H9 (cell line): Measurements from ENCODE around the gene MYT1. TPM values are rescaled to one million over a fixed set of nuclear protein-coding genes. Genes with fewer than 3 reads are reported as not detected.
A peak's percentile ranks its signal among the peaks of the same experiment; 100 is the strongest.

Source experiments
- DNase-seq: peaks from one replicate; pipeline ENCODE4 v3.0.0-alpha.2; 2017
- H2AFZ ChIP-seq: one replicate; pipeline ENCODE4 v1.6.1; 2013; ENCODE audit warnings: mild to moderate bottlenecking, low read length, control low read depth, moderate library complexity
- H2AK5ac ChIP-seq: 2 replicates; pipeline ENCODE4 v1.6.1; 2013; ENCODE audit warnings: low read length, control low read depth, mixed read lengths; ENCODE audit not compliant: insufficient read length
- H2BK120ac ChIP-seq: one replicate; pipeline ENCODE4 v1.6.1; 2013; ENCODE audit warnings: low read depth, mild to moderate bottlenecking, low read length, control low read depth, inconsistent platforms; ENCODE audit not compliant: poor library complexity, severe bottlenecking
- H2BK12ac ChIP-seq: 2 replicates; pipeline ENCODE4 v1.6.1; 2013; ENCODE audit warnings: low read length, control low read depth, mixed read lengths, low read depth; ENCODE audit not compliant: insufficient read length
- H2BK15ac ChIP-seq: 2 replicates; pipeline ENCODE4 v1.6.1; 2013; ENCODE audit warnings: low read depth, low read length, control low read depth
- H2BK20ac ChIP-seq: one replicate; pipeline ENCODE4 v1.6.1; 2013; ENCODE audit warnings: low read depth, mild to moderate bottlenecking, low read length, control low read depth, inconsistent platforms; ENCODE audit not compliant: poor library complexity, severe bottlenecking
- H2BK5ac ChIP-seq: 2 replicates; pipeline ENCODE4 v1.6.1; 2013; ENCODE audit warnings: low read length, control low read depth, mixed read lengths; ENCODE audit not compliant: insufficient read length
- H3K14ac ChIP-seq: 2 replicates; pipeline ENCODE4 v1.6.1; 2013; ENCODE audit warnings: low read length, control low read depth; ENCODE audit not compliant: insufficient read depth
- H3K18ac ChIP-seq: 2 replicates; pipeline ENCODE4 v1.6.1; 2013; ENCODE audit warnings: low read depth, mild to moderate bottlenecking, mixed read lengths, low read length, control low read depth; ENCODE audit not compliant: insufficient read length
- H3K23ac ChIP-seq: 2 replicates; pipeline ENCODE4 v1.6.1; 2013; ENCODE audit warnings: low read length, control low read depth, mixed read lengths, low read depth; ENCODE audit not compliant: insufficient read length
- H3K23me2 ChIP-seq: 2 replicates; pipeline ENCODE4 v1.6.1; 2013; ENCODE audit warnings: low read depth, mild to moderate bottlenecking, mixed read lengths, low read length, control low read depth; ENCODE audit not compliant: insufficient read length, poor library complexity, severe bottlenecking
- H3K27ac ChIP-seq: 2 replicates; pipeline ENCODE4 v1.5.1; 2013; ENCODE audit warnings: low read length, control low read depth, mixed read lengths, low read depth; ENCODE audit not compliant: insufficient read length
- H3K27me3 ChIP-seq: 2 replicates; pipeline ENCODE4 v1.6.1; 2013; ENCODE audit warnings: low read length, control low read depth, inconsistent platforms; ENCODE audit not compliant: insufficient read depth
- H3K4ac ChIP-seq: 2 replicates; pipeline ENCODE4 v1.6.1; 2013; ENCODE audit warnings: low read depth, mild to moderate bottlenecking, control low read depth, inconsistent platforms, low read length, moderate library complexity
- H3K4me1 ChIP-seq: 2 replicates; pipeline ENCODE4 v1.6.1; 2013; ENCODE audit warnings: low read length, control low read depth, inconsistent platforms; ENCODE audit not compliant: insufficient read depth
- H3K4me2 ChIP-seq: 2 replicates; pipeline ENCODE4 v1.6.1; 2013; ENCODE audit warnings: low read length, control low read depth, mixed read lengths; ENCODE audit not compliant: insufficient read length, insufficient read depth
- H3K56ac ChIP-seq: 2 replicates; pipeline ENCODE4 v1.6.1; 2013; ENCODE audit warnings: low read depth, mild to moderate bottlenecking, mixed read lengths, low read length, control low read depth; ENCODE audit not compliant: insufficient read length
- H3K79me1 ChIP-seq: 2 replicates; pipeline ENCODE4 v1.6.1; 2013; ENCODE audit warnings: low read depth, mild to moderate bottlenecking, moderate library complexity, low read length, control low read depth, inconsistent platforms; ENCODE audit not compliant: insufficient read depth, poor library complexity, severe bottlenecking
- H3K79me2 ChIP-seq: 2 replicates; pipeline ENCODE4 v1.6.1; 2013; ENCODE audit warnings: low read length, control low read depth, inconsistent platforms; ENCODE audit not compliant: insufficient read depth
- H3K9ac ChIP-seq: 2 replicates; pipeline ENCODE4 v1.6.1; 2013; ENCODE audit warnings: low read length, control low read depth, mixed read lengths; ENCODE audit not compliant: insufficient read length; ENCODE audit errors: extremely low read depth
- H3K9me3 ChIP-seq: one replicate; pipeline ENCODE4 v1.6.1; 2013; ENCODE audit warnings: low read depth, low read length, inconsistent platforms; ENCODE audit not compliant: control insufficient read depth
- H3T11ph ChIP-seq: one replicate; pipeline ENCODE4 v1.6.1; 2013; ENCODE audit warnings: mild to moderate bottlenecking, low read length, control low read depth, inconsistent platforms
- H4K20me1 ChIP-seq: one replicate; pipeline ENCODE4 v1.6.1; 2013; ENCODE audit not compliant: control insufficient read depth, insufficient read length, insufficient read depth
- H4K5ac ChIP-seq: 2 replicates; pipeline ENCODE4 v1.6.1; 2013; ENCODE audit warnings: low read depth, mild to moderate bottlenecking, mixed read lengths, low read length, control low read depth; ENCODE audit not compliant: insufficient read length
- H4K8ac ChIP-seq: replicated peaks from 2 replicates; pipeline ENCODE4 v1.6.1; 2013; ENCODE audit warnings: low read length, control low read depth, mixed read lengths, low read depth; ENCODE audit not compliant: insufficient read length
- H4K91ac ChIP-seq: 2 replicates; pipeline ENCODE4 v1.6.1; 2013; ENCODE audit warnings: low read depth, mild to moderate bottlenecking, moderate library complexity, mixed read lengths, low read length, control low read depth; ENCODE audit not compliant: insufficient read length
- H3K27ac Mint-ChIP-seq, 3 experiments: 2 replicates in 2 of 3; 3 replicates in 1 of 3; pipeline ENCODE4 v1.8.0; 2020 to 2021; ENCODE audit warnings: mixed read lengths in 3 of 3, mild to moderate bottlenecking in 1 of 3, moderate library complexity in 1 of 3
- H3K27me3 Mint-ChIP-seq: 2 replicates; pipeline ENCODE4 v1.8.0; 2021; ENCODE audit warnings: low read depth, mild to moderate bottlenecking, moderate library complexity, mixed read lengths
- H3K36me3 Mint-ChIP-seq, 3 experiments: 2 replicates in 2 of 3; 3 replicates in 1 of 3; pipeline ENCODE4 v1.8.0; 2020 to 2021; ENCODE audit warnings: low read depth in 3 of 3, mixed read lengths in 3 of 3; ENCODE audit not compliant: insufficient read depth in 1 of 3
- H3K4me1 Mint-ChIP-seq, 2 experiments: 2 replicates each; pipeline ENCODE4 v1.8.0; 2020; ENCODE audit warnings: mixed read lengths in 2 of 2
- H3K4me3 Mint-ChIP-seq, 2 experiments: 2 replicates in 1 of 2; 3 replicates in 1 of 2; pipeline ENCODE4 v1.8.0; 2020 to 2021; ENCODE audit warnings: mild to moderate bottlenecking in 2 of 2, mixed read lengths in 2 of 2, moderate library complexity in 1 of 2
- H3K9me3 Mint-ChIP-seq, 2 experiments: 2 replicates in 1 of 2; 3 replicates in 1 of 2; pipeline ENCODE4 v1.8.0; 2020; ENCODE audit warnings: mild to moderate bottlenecking in 2 of 2, mixed read lengths in 2 of 2, moderate library complexity in 1 of 2
- CTCF ChIP-seq: fragments of 200-600 bp; sonication (generic); conservative IDR thresholded peaks from 3 replicates; pipeline ENCODE4 v1.8.0; 2021; ENCODE audit warnings: antibody characterized with exemption, mild to moderate bottlenecking
- WGBS: extraction: QIAGEN DNeasy Blood & Tissue Kit; methylation state at CpG from one replicate; pipeline ENCODE4 v1.1.7; 2013; ENCODE audit warnings: missing lambda C conversion rate, low lambda C conversion rate, mixed read lengths; ENCODE audit not compliant: insufficient read length; ENCODE audit errors: extremely low coverage; 5-methylcytosine and 5-hydroxymethylcytosine counted together
- total RNA-seq: library from RNA; stranded (reverse); gene quantifications from 2 replicates; pipeline ENCODE4 v1.2.1, GENCODE V29; 2021

Gene MYT1
- total RNA-seq, 1 experiment from 2014 or later = 0.79 TPM

- Histone ChIP-seq H4K5ac (no peak overlapping the region), H3K79me2 (no peaks in the 10 kb centered on the region), H3K4me2 (no peak overlapping the region), H3T11ph (no peak overlapping the region), H2AK5ac (no peak overlapping the region), H2BK5ac (no peak overlapping the region), H3K9me3 (no peaks in the 10 kb centered on the region), H4K20me1 (no peaks in the 10 kb centered on the region), H2BK12ac (no peak overlapping the region), H2BK20ac (no peak overlapping the region), H3K9ac (no peak overlapping the region), H2AFZ (no peak overlapping the region), H3K27ac (no peak overlapping the region), H3K27me3 (no peaks in the 10 kb centered on the region), H3K79me1 (no peaks in the 10 kb centered on the region), H3K4ac (no peak overlapping the region), H3K14ac (no peak overlapping the region), H3K56ac (no peak overlapping the region), H4K8ac (no peak overlapping the region), H3K23ac (no peak overlapping the region), H3K18ac (no peak overlapping the region), H2BK15ac (no peak overlapping the region), H2BK120ac (no peak overlapping the region), H3K23me2 (no peaks in the 10 kb centered on the region), H4K91ac (no peak overlapping the region), H3K4me1 (no peaks in the 10 kb centered on the region)
- DNase-seq = peak; percentile 19
- H3K27ac Mint-ChIP-seq = no peak overlapping the region
- TF ChIP-seq CTCF = no peak
- H3K36me3 Mint-ChIP-seq = peaks cover 0 to 2% (median 0%) of the 10 kb centered on the region in 3 experiments; a peak in 2 of 7 replicates
- peaks cover 0 to 4% of the 10 kb centered on the region in 2 experiments; a peak in 1 of 4 replicates for H3K4me1 Mint-ChIP-seq
- no peaks in the 10 kb centered on the region for H3K9me3 Mint-ChIP-seq
- H3K27me3 Mint-ChIP-seq = peaks cover 44% of the 10 kb centered on the region
- H3K4me3 Mint-ChIP-seq = no peak overlapping the region
- no CpG with 5 or more reads among the region's 10 CpGs for WGBS
Measured at GRCh38 chr20:64246616-64247306, 82.5 kb downstream of the MYT1 start.
